ENCODE data around the gene HOXD8.

HOXD8 gene

GRCh38 chr2:176133389-176133788, 3.9 kb downstream of the HOXD8 start:
- Mint-ChIP-seq H3K27ac (peak overlapping the region; percentile 99 to 100 (median 99)), H3K4me1 (peaks cover 46% of the 10 kb centered on the region), H3K27me3 (ENCODE audit: low read depth) (peaks cover 11% of the 10 kb centered on the region), H3K9me3 (no peaks in the 10 kb centered on the region), H3K4me3 (peak overlapping the region; percentile 89 to 97 (median 97)), H3K36me3 (ENCODE audit: low read depth) (peaks cover 26% of the 10 kb centered on the region)
- TF ChIP-seq, protein P1, sequence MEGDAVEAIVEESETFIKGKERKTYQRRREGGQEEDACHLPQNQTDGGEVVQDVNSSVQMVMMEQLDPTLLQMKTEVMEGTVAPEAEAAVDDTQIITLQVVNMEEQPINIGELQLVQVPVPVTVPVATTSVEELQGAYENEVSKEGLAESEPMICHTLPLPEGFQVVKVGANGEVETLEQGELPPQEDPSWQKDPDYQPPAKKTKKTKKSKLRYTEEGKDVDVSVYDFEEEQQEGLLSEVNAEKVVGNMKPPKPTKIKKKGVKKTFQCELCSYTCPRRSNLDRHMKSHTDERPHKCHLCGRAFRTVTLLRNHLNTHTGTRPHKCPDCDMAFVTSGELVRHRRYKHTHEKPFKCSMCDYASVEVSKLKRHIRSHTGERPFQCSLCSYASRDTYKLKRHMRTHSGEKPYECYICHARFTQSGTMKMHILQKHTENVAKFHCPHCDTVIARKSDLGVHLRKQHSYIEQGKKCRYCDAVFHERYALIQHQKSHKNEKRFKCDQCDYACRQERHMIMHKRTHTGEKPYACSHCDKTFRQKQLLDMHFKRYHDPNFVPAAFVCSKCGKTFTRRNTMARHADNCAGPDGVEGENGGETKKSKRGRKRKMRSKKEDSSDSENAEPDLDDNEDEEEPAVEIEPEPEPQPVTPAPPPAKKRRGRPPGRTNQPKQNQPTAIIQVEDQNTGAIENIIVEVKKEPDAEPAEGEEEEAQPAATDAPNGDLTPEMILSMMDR (IDR thresholded peaks at IDR 0.05; ENCODE audit: unreplicated experiment in 3 of 3): no peak

GRCh38 chr2:176134035-176134434, 4.5 kb downstream of the HOXD8 start:
- peaks cover 8% of the 10 kb centered on the region for H3K27me3 Mint-ChIP-seq (ENCODE audit: low read depth)
- peaks cover 42% of the 10 kb centered on the region for H3K4me1 Mint-ChIP-seq

GRCh38 chr2:176135035-176135440, 5.5 kb downstream of the HOXD8 start:
- Mint-ChIP-seq H3K4me1 (peaks cover 44% of the 10 kb centered on the region), H3K4me3 (peak overlapping the region; percentile 89 to 97 (median 97)), H3K9me3 (no peaks in the 10 kb centered on the region), H3K36me3 (ENCODE audit: low read depth) (peaks cover 37% of the 10 kb centered on the region), H3K27ac (peak overlapping the region; percentile 99 to 100 (median 99)), H3K27me3 (ENCODE audit: low read depth) (peaks cover 8% of the 10 kb centered on the region)
- TF ChIP-seq, protein P1 (IDR thresholded peaks at IDR 0.05; ENCODE audit: unreplicated experiment in 3 of 3): no peak

More at GRCh38 chr2:176134035-176134434, 4.5 kb downstream of the HOXD8 start:
- TF ChIP-seq, protein P1 (IDR thresholded peaks at IDR 0.05; ENCODE audit: unreplicated experiment in 3 of 3): no peak
- H3K4me3 Mint-ChIP-seq: peak overlapping the region; percentile 89 to 97 (median 97)
- H3K36me3 Mint-ChIP-seq (ENCODE audit: low read depth): peaks cover 33% of the 10 kb centered on the region
- H3K27ac Mint-ChIP-seq: peak overlapping the region; percentile 99 to 100 (median 99)
- H3K9me3 Mint-ChIP-seq: no peaks in the 10 kb centered on the region

DNA sequence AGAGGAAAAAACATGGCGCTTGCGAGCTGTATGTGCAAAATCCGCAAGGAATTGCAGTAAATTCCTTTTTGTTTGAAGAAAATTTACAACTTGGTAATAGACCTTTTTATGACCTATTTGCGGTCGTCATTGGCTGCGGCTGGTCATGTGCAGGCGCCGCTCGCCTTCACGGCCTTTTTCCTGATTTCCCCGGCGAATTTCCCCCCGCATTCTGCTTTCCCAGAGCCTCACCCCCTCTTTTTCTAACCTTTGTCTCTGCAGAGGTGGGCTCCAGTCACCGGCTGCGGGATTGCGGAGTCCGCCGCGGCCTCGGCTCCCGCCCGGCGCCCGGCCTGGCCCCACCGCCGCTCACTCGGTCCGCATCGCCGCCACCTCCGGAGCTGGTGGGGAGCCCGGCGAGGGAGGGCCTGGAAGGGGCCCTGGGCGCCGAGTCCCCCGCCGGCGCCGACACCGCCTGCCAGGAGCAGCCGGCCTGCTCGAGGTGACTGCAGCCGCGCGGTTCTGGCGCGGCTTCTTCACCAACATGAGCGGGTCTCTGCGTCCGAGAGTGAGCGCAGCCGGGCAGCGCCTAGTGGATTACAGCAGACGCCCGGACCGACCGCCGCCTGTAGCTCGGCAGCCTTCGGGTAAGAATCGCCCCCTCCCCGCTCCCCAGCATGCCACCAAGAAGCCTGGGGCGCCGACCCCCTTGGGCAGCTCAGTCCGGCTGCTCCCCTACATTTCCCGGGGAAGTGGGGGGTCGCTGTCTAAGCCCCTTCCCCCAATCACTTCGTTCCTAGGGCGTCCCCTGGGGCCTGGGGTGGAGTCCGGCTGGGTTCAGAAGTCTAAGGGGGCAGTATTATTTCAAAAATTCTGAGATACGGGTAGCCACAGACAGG, 7.1 kb downstream of the HOXD8 start:
- Mint-ChIP-seq H3K27me3 (ENCODE audit: low read depth) (peaks cover 3% of the 10 kb centered on the region), H3K4me1 (peaks cover 52% of the 10 kb centered on the region), H3K9me3 (no peaks in the 10 kb centered on the region), H3K36me3 (ENCODE audit: low read depth) (peaks cover 31% of the 10 kb centered on the region), H3K27ac (peak overlapping the region; percentile 99 to 100 (median 99)), H3K4me3 (peak overlapping the region; percentile 89 to 97 (median 97))
- TF ChIP-seq, protein P1 (IDR thresholded peaks at IDR 0.05; ENCODE audit: unreplicated experiment in 3 of 3): no peak

DNA sequence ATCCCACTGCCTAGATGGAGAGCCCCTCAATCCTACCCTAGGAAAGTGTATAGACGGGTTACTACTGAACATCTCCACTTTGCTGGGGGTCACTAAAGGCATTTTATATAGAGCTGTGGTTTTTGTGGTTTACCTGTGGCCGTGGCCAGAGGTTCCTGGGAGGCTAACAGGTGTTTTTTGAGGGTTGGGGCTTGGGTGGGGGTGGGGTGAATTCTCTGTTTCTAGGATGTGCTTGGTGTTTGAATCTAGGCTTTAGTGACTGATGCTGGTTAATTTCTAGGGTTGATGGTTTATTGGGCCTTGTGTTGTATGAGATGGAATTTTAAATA, 7.7 kb downstream of the HOXD8 start:
- TF ChIP-seq, protein P1 (IDR thresholded peaks at IDR 0.05; ENCODE audit: unreplicated experiment in 3 of 3): no peak
- Mint-ChIP-seq H3K4me3 (peak overlapping the region; percentile 88 to 97 (median 89)), H3K27ac (peak overlapping the region; percentile 94 to 99 (median 99)), H3K9me3 (no peaks in the 10 kb centered on the region), H3K4me1 (peaks cover 56% of the 10 kb centered on the region), H3K36me3 (ENCODE audit: low read depth) (peaks cover 30% of the 10 kb centered on the region), H3K27me3 (ENCODE audit: low read depth) (peaks cover 2% of the 10 kb centered on the region)
